Measurements from ENCODE around the gene FBXW7. TPM values are rescaled to one million over a fixed set of nuclear protein-coding genes. Genes with fewer than 3 reads are reported as not detected.

Gene FBXW7
- polyA plus RNA-seq, 1 donor: 35.8 TPM

GRCh38 chr4:152509595-152510225 lies 26.2 kb downstream of the FBXW7 start:
- no peak for DNase-seq

GRCh38 chr4:152508818-152509217 lies 27.1 kb downstream of the FBXW7 start:
- DNase-seq: no peak

- no peak for DNase-seq
Measured at GRCh38 chr4:152508386-152508785, 27.5 kb downstream of the FBXW7 start.

GRCh38 chr4:152503653-152504290 lies 32.1 kb downstream of the FBXW7 start:
- no peak for DNase-seq

- DNase-seq: no peak
Measured at GRCh38 chr4:152501846-152502536, 33.9 kb downstream of the FBXW7 start.

GRCh38 chr4:152500800-152501434 lies 35.0 kb downstream of the FBXW7 start:
- peak; percentile 73 for DNase-seq

- DNase-seq: no peak
Measured at GRCh38 chr4:152500275-152500674, 35.6 kb downstream of the FBXW7 start.

GRCh38 chr4:152499344-152499743 lies 36.5 kb downstream of the FBXW7 start:
- DNase-seq: no peak

GRCh38 chr4:152494020-152494419 lies 41.9 kb downstream of the FBXW7 start:
- DNase-seq: no peak

- DNase-seq: no peak
Measured at GRCh38 chr4:152488246-152488645, 47.6 kb downstream of the FBXW7 start.

GRCh38 chr4:152486429-152487389 lies 49.2 kb downstream of the FBXW7 start:
- no peak for DNase-seq

- no peak for DNase-seq
Measured at GRCh38 chr4:152485726-152486276, 50.1 kb downstream of the FBXW7 start.

GRCh38 chr4:152482211-152482610 lies 53.7 kb downstream of the FBXW7 start:
- DNase-seq: no peak

- no peak for DNase-seq
Measured at GRCh38 chr4:152480901-152481300, 55.0 kb downstream of the FBXW7 start.

GRCh38 chr4:152480326-152480725 lies 55.6 kb downstream of the FBXW7 start:
- DNase-seq: no peak

- no peak for DNase-seq
Measured at GRCh38 chr4:152479428-152480026, 56.4 kb downstream of the FBXW7 start.

- no peak for DNase-seq
Measured at GRCh38 chr4:152478461-152479237, 57.2 kb downstream of the FBXW7 start.

GRCh38 chr4:152476796-152477195 lies 59.1 kb downstream of the FBXW7 start:
- no peak for DNase-seq

- DNase-seq: no peak
Measured at GRCh38 chr4:152471251-152471792, 64.6 kb downstream of the FBXW7 start.

- no peak for DNase-seq
Measured at GRCh38 chr4:152468408-152468807, 67.5 kb downstream of the FBXW7 start.

Data from hindlimb muscle (tissue), 1 donor.